H1 (cell line): ENCODE measurements around the gene UFM1. TPM values are rescaled to one million over a fixed set of nuclear protein-coding genes. Genes with fewer than 3 reads are reported as not detected.

ENCODE experiments used
- CTCF ChIA-PET: fragments of 300-600 bp; sonication (Branson Sonifier 250); formaldehyde crosslinking; loops from one replicate; lab custom pipeline; 2021; ENCODE audit not compliant: partially characterized antibody; lab: Charles Lee
- POLR2A ChIA-PET: fragments of 300-600 bp; sonication (Branson Sonifier 250); formaldehyde crosslinking; loops from one replicate; lab custom pipeline; 2021; ENCODE audit warnings: inconsistent platforms; ENCODE audit not compliant: partially characterized antibody; lab: Charles Lee
- DNase-seq, 2 experiments: peaks; one replicate each; pipeline versions ENCODE4 v3.0.0 to v3.0.0-alpha.2; 2010 to 2022; ENCODE audit warnings: low spot score in 2 of 2, low read depth in 1 of 2, mixed read lengths in 1 of 2
- FAIRE-seq: peaks from 2 replicates; lab custom pipeline; 2011; peaks lifted over from hg19 to GRCh38; lab: Jason Lieb, UNC
- H2AFZ ChIP-seq: 2 replicates; pipeline ENCODE4 v1.8.1; 2012; ENCODE audit warnings: low read length, inconsistent platforms
- H2AK5ac ChIP-seq: 2 replicates; pipeline ENCODE4 v1.6.1; 2013; ENCODE audit warnings: low read depth, low read length
- H2BK120ac ChIP-seq: replicated peaks from 2 replicates; pipeline ENCODE3; 2013; ENCODE audit warnings: low read depth, low read length, inconsistent platforms
- H2BK12ac ChIP-seq: 2 replicates; pipeline ENCODE4 v1.6.1; 2013; ENCODE audit warnings: low read depth, low read length
- H2BK15ac ChIP-seq: 2 replicates; pipeline ENCODE4 v1.6.1; 2013; ENCODE audit warnings: low read length
- H2BK20ac ChIP-seq: 2 replicates; pipeline ENCODE4 v1.6.1; 2013; ENCODE audit warnings: low read length
- H2BK5ac ChIP-seq: 2 replicates; pipeline ENCODE4 v1.6.1; 2013; ENCODE audit warnings: low read depth, low read length
- H3K14ac ChIP-seq: 2 replicates; pipeline ENCODE4 v1.6.1; 2013; ENCODE audit warnings: inconsistent platforms; ENCODE audit not compliant: insufficient read length
- H3K18ac ChIP-seq: 2 replicates; pipeline ENCODE4 v1.6.1; 2013; ENCODE audit warnings: low read length; ENCODE audit errors: extremely low read depth
- H3K23ac ChIP-seq: 2 replicates; pipeline ENCODE4 v1.6.1; 2013; ENCODE audit warnings: inconsistent platforms; ENCODE audit not compliant: insufficient read length
- H3K23me2 ChIP-seq: 2 replicates; pipeline ENCODE4 v1.6.1; 2013; ENCODE audit warnings: low read depth, low read length
- H3K27ac ChIP-seq: 2 replicates; pipeline ENCODE4 v1.6.1; 2011; ENCODE audit warnings: low read depth, low read length, inconsistent platforms
- H3K27me3 ChIP-seq, 4 experiments: replicated peaks in 1 of 4; 1 replicate in 1 of 4; 2 replicates in 3 of 4; pipeline versions ENCODE4 v1.6.1 to v1.8.1; 2011 to 2013; ENCODE audit warnings: low read length in 3 of 4, mild to moderate bottlenecking in 3 of 4, inconsistent platforms in 2 of 4, mixed read lengths in 2 of 4, moderate library complexity in 1 of 4; ENCODE audit not compliant: control insufficient read depth in 3 of 4, insufficient read depth in 3 of 4; ENCODE audit errors: extremely low read depth in 1 of 4
- H3K36me3 ChIP-seq, 4 experiments: 2 replicates each; pipeline versions ENCODE4 v1.6.1 to v1.8.1; 2011 to 2013; ENCODE audit warnings: mild to moderate bottlenecking in 4 of 4, low read length in 3 of 4, moderate library complexity in 2 of 4, control low read depth in 1 of 4, inconsistent platforms in 1 of 4; ENCODE audit not compliant: insufficient read depth in 4 of 4, control insufficient read depth in 2 of 4
- H3K4ac ChIP-seq: replicated peaks from 2 replicates; pipeline ENCODE3; 2013; ENCODE audit warnings: low read length, low read depth, mixed read lengths, inconsistent platforms; ENCODE audit not compliant: insufficient read length
- H3K4me1 ChIP-seq, 4 experiments: replicated peaks in 1 of 4; 1 replicate in 1 of 4; 2 replicates in 3 of 4; pipeline versions ENCODE4 v1.6.1 to v1.8.1; 2011 to 2013; ENCODE audit warnings: low read length in 3 of 4, inconsistent platforms in 2 of 4, mixed read lengths in 1 of 4; ENCODE audit not compliant: insufficient read depth in 4 of 4, control insufficient read depth in 3 of 4
- H3K4me2 ChIP-seq, 2 experiments: 2 replicates each; pipeline versions ENCODE4 v1.6.1 to v1.8.1; 2011 to 2013; ENCODE audit warnings: low read depth in 2 of 2, low read length in 2 of 2, control low read depth in 1 of 2, inconsistent platforms in 1 of 2, mild to moderate bottlenecking in 1 of 2; ENCODE audit not compliant: insufficient read depth in 1 of 2
- H3K4me3 ChIP-seq, 4 experiments: fragments of 200-600, 300-600 bp in 1 of 4; sonication (generic), shearing (Covaris generic), sonication (Bioruptor Twin) in 1 of 4; 2 replicates each; pipeline versions ENCODE4 v1.5.1 to v1.8.1; 2011 to 2016; ENCODE audit warnings: low read length in 4 of 4, low read depth in 3 of 4, control low read depth in 2 of 4, inconsistent platforms in 2 of 4, mild to moderate bottlenecking in 2 of 4, mixed read lengths in 1 of 4, moderate library complexity in 1 of 4; ENCODE audit not compliant: insufficient read depth in 2 of 4; ENCODE audit errors: extremely low read depth in 1 of 4
- H3K56ac ChIP-seq: replicated peaks from 2 replicates; pipeline ENCODE3; 2013; ENCODE audit warnings: low read depth, mild to moderate bottlenecking, mixed read lengths, low read length, inconsistent platforms; ENCODE audit not compliant: insufficient read length
- H3K79me1 ChIP-seq: 2 replicates; pipeline ENCODE4 v1.6.1; 2013; ENCODE audit warnings: low read depth, low read length, control low read depth
- H3K79me2 ChIP-seq, 2 experiments: 2 replicates each; pipeline versions ENCODE4 v1.6.1 to v1.8.1; 2012 to 2013; ENCODE audit warnings: low read length in 2 of 2, mild to moderate bottlenecking in 2 of 2, inconsistent platforms in 1 of 2; ENCODE audit not compliant: insufficient read depth in 2 of 2, control insufficient read depth in 1 of 2
- H3K9ac ChIP-seq, 4 experiments: replicated peaks in 1 of 4; 1 replicate in 1 of 4; 2 replicates in 3 of 4; pipeline versions ENCODE4 v1.6.1 to v1.8.1; 2011 to 2013; ENCODE audit warnings: low read depth in 3 of 4, low read length in 3 of 4, control low read depth in 2 of 4, mild to moderate bottlenecking in 2 of 4, moderate library complexity in 2 of 4, inconsistent platforms in 1 of 4; ENCODE audit errors: extremely low read depth in 1 of 4
- H3K9me3 ChIP-seq, 2 experiments: 2 replicates each; pipeline versions ENCODE4 v1.6.1 to v1.8.1; 2012 to 2013; ENCODE audit warnings: mild to moderate bottlenecking in 2 of 2, moderate library complexity in 2 of 2, control low read depth in 1 of 2, inconsistent platforms in 1 of 2, low read depth in 1 of 2, low read length in 1 of 2, mixed read lengths in 1 of 2; ENCODE audit not compliant: insufficient read depth in 2 of 2
- H4K20me1 ChIP-seq, 2 experiments: replicated peaks in 1 of 2; 2 replicates each; pipeline versions ENCODE3 to v1.8.1; 2011 to 2013; ENCODE audit warnings: inconsistent platforms in 2 of 2, low read length in 2 of 2, mild to moderate bottlenecking in 1 of 2; ENCODE audit not compliant: insufficient read depth in 2 of 2, control insufficient read depth in 1 of 2
- H4K5ac ChIP-seq: 2 replicates; pipeline ENCODE4 v1.6.1; 2013; ENCODE audit warnings: low read length, low read depth, mixed read lengths, inconsistent platforms; ENCODE audit not compliant: insufficient read length
- H4K8ac ChIP-seq: 2 replicates; pipeline ENCODE4 v1.8.0; 2013; ENCODE audit warnings: mild to moderate bottlenecking, moderate library complexity, low read length, inconsistent platforms; ENCODE audit not compliant: insufficient read depth; ENCODE audit errors: extremely low read depth
- H4K91ac ChIP-seq: replicated peaks from 2 replicates; pipeline ENCODE3; 2013; ENCODE audit warnings: low read length, mixed read lengths, inconsistent platforms; ENCODE audit not compliant: insufficient read length
- JUN ChIP-seq: IDR thresholded peaks from 2 replicates; pipeline ENCODE4 v1.6.1; 2011; ENCODE audit warnings: low read depth, mild to moderate bottlenecking, improper control_type of control experiment, low read length
- JUND ChIP-seq: IDR thresholded peaks from 2 replicates; pipeline ENCODE4 v1.6.1; 2011; ENCODE audit warnings: mild to moderate bottlenecking, improper control_type of control experiment, low read length
- KDM5A ChIP-seq: fragments of 200-600 bp; IDR thresholded peaks from 2 replicates; pipeline ENCODE4 v1.7.1; 2012; ENCODE audit warnings: mild to moderate bottlenecking, low read length, inconsistent platforms, mixed read lengths
- POLR2AphosphoS5 ChIP-seq: IDR thresholded peaks from 2 replicates; pipeline ENCODE4 v1.6.1; 2011; ENCODE audit warnings: low read depth, low read length
- SP4 ChIP-seq: IDR thresholded peaks from 2 replicates; pipeline ENCODE4 v1.6.1; 2012; ENCODE audit warnings: low read length, inconsistent platforms
- TEAD4 ChIP-seq: IDR thresholded peaks from 2 replicates; pipeline ENCODE4 v1.6.1; 2012; ENCODE audit warnings: low read depth, low read length, inconsistent platforms, mixed read lengths
- YY1 ChIP-seq: IDR thresholded peaks from 2 replicates; pipeline ENCODE4 v1.6.1; 2011; ENCODE audit warnings: low read depth, mild to moderate bottlenecking, low read length
- WGBS, 2 experiments: shearing (Covaris generic) in 1 of 2; methylation state at CpG; one replicate each; pipeline versions ENCODE4 v1.1.6 to v1.1.7; 2013 to 2015; ENCODE audit warnings: low lambda C conversion rate in 2 of 2, mixed read lengths in 2 of 2, inconsistent platforms in 1 of 2, low coverage in 1 of 2, missing lambda C conversion rate in 1 of 2; ENCODE audit not compliant: insufficient replicate concordance in 2 of 2, insufficient coverage in 1 of 2, insufficient read length in 1 of 2; ENCODE audit errors: extremely low coverage in 1 of 2, missing lambda C conversion rate in 1 of 2; 5-methylcytosine and 5-hydroxymethylcytosine counted together
- polyA plus RNA-seq, 7 experiments: library from polyadenylated mRNA; depleted of rRNA in 3 of 7; stranded (reverse) in 5 of 7; unstranded in 2 of 7; fragments of >200 nt in 5 of 7; fragments of 200-250 nt in 2 of 7; gene quantifications; 1 replicate in 5 of 7; 2 replicates in 1 of 7; 4 replicates in 1 of 7; pipeline versions ENCODE4 v1.2.1 to v1.2.3, GENCODE V29; 2011 to 2013; ENCODE audit warnings: missing spikeins in 2 of 7, mixed read lengths in 2 of 7
- total RNA-seq: library from RNA; stranded (reverse); fragmentation: NEBNext Ultra II Directional; extraction: Animal tissue kit (Norgen Biotek cat#: 25700); gene quantifications from 2 replicates; pipeline ENCODE4 v1.2.1, GENCODE V29; 2021

UFM1 gene
- total and polyA plus RNA-seq, 2 of the 8 experiments (the other 6 are each of a cell fraction or from before 2014, with no cell fraction given): 16.0 to 34.3 TPM

DNA sequence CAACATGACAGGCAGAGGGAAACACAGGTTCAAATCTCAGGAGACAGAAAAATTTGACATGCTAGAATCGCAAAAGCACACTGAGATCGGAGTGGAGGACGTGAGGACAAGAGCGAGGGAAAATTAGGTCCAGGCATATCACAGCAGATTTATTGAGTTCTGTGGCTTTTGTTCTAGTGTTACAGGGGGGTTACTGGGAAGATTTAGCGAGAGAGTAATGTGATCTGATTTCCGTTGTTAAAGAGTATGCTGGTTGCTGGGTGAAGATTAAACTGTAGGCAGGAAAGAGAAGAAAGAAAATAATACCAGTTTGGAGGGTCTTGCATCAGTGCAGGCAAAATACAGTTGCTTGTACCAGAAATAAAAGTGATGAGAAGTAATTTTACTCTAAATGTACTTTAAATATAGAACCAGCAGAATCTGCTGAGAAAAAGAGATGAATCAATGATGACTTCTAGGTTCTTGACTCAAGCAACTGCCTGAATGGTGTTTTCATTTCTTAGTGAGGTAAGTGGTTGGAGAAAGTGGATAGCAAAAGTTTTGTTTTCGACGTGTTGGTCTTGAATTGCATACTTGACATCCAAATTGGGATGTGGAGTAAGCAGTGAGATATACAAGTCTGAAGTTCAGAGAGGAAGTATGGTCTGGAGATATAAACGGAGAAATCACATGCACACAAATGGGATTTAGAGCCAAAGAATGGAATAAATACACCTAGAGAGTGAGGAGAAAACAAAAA is 35.7 kb downstream of the UFM1 start:
- 0 out of 7 replicates have a peak, but pooled peaks cover 0 to 3% (median 0%) of the 10 kb centered on the region in 4 experiments for H3K4me1 ChIP-seq
- no peaks in the 10 kb centered on the region for H3K79me1 ChIP-seq
- H2AFZ ChIP-seq: peak overlapping the region; percentile 97; the same call in 1 of the 2 replicates
- H4K5ac ChIP-seq: no peak overlapping the region
- H4K20me1 ChIP-seq: no peaks in the 10 kb centered on the region
- no peak for DNase-seq
- WGBS, 2 experiments: 81% methylated on average over 9 of the region's 9 CpGs; no CpG with 5 or more reads in 1 of the 2 experiments
- H3K4ac ChIP-seq: no peak overlapping the region
- H2BK15ac ChIP-seq: no peak overlapping the region
- no peak overlapping the region for H2BK5ac ChIP-seq
- no peaks in the 10 kb centered on the region; the same call in 1 of the 2 replicates for H3K23me2 ChIP-seq
- H3K9me3 ChIP-seq: no peaks in the 10 kb centered on the region
- ChIA-PET CTCF (no interaction called here), POLR2A (no interaction called here)
- H2BK20ac ChIP-seq: no peak overlapping the region
- no peak overlapping the region for H4K8ac ChIP-seq
- H3K4me3 ChIP-seq: no peak overlapping the region
- H3K36me3 ChIP-seq: no peaks in the 10 kb centered on the region
- no peak overlapping the region for H2BK120ac ChIP-seq
- no peak overlapping the region for H3K18ac ChIP-seq
- no peak overlapping the region for H3K9ac ChIP-seq
- H3K79me2 ChIP-seq: no peaks in the 10 kb centered on the region
- H2BK12ac ChIP-seq: no peak overlapping the region
- H3K4me2 ChIP-seq: no peak overlapping the region
- no peaks in the 10 kb centered on the region for H3K27me3 ChIP-seq
- no peak overlapping the region for H3K23ac ChIP-seq
- H3K27ac ChIP-seq: no peak overlapping the region
- no peak for FAIRE-seq
- no peak overlapping the region for H3K14ac ChIP-seq
- H3K56ac ChIP-seq: no peak overlapping the region
- H2AK5ac ChIP-seq: no peak overlapping the region
- H4K91ac ChIP-seq: no peak overlapping the region
- TF ChIP-seq POLR2AphosphoS5: no peak
- TF ChIP-seq JUN: no peak
- TF ChIP-seq SP4: no peak
- no peak for TF ChIP-seq JUND
- TF ChIP-seq TEAD4: no peak
- TF ChIP-seq YY1: no peak
- no peak for TF ChIP-seq KDM5A
